ENCODE data around the gene NHSL1.
A peak's percentile ranks its signal among the peaks of the same experiment; 100 is the strongest.

The NHSL1 gene

GRCh38 chr6:138499303-138500018 is at the start of gene NHSL1:
NHSL1 (minus strand) TSS chr6:138499494; CDS start chr6:138499290, 204 bp downstream.
- DNase-seq (ENCODE audit: low read depth), result peak; percentile 4

GRCh38 chr6:138546733-138547185 is 47.5 kb upstream of the NHSL1 start:
- no peak for DNase-seq (ENCODE audit: low read depth)

GRCh38 chr6:138545621-138545980 is 46.3 kb upstream of the NHSL1 start:
- DNase-seq (ENCODE audit: low read depth), result peak; percentile 16

- DNase-seq (ENCODE audit: low read depth), result no peak
These were observed 45.2 kb upstream of the NHSL1 start for GRCh38 chr6:138544501-138544900.

GRCh38 chr6:138543657-138544056 is 44.4 kb upstream of the NHSL1 start:
- DNase-seq (ENCODE audit: low read depth), result no peak

GRCh38 chr6:138541823-138542481 is 42.7 kb upstream of the NHSL1 start:
- peak; percentile 24 for DNase-seq (ENCODE audit: low read depth)

- peak; percentile 96 for DNase-seq (ENCODE audit: low read depth)
These were observed 41.2 kb upstream of the NHSL1 start for GRCh38 chr6:138540468-138540867.

- peak; percentile 14 for DNase-seq (ENCODE audit: low read depth)
These were observed 40.6 kb upstream of the NHSL1 start for GRCh38 chr6:138539876-138540275.

GRCh38 chr6:138538390-138539031 is 39.2 kb upstream of the NHSL1 start:
- DNase-seq (ENCODE audit: low read depth), result peak; percentile 87

GRCh38 chr6:138537106-138537505 is 37.8 kb upstream of the NHSL1 start:
- DNase-seq (ENCODE audit: low read depth), result peak; percentile 91

- DNase-seq (ENCODE audit: low read depth), result no peak
These were observed 36.6 kb upstream of the NHSL1 start for GRCh38 chr6:138535728-138536455.

- DNase-seq (ENCODE audit: low read depth), result no peak
These were observed 34.4 kb upstream of the NHSL1 start for GRCh38 chr6:138533667-138534066.

- DNase-seq (ENCODE audit: low read depth), result no peak
These were observed 32.1 kb upstream of the NHSL1 start for GRCh38 chr6:138531387-138531786.

GRCh38 chr6:138529478-138529877 is 30.2 kb upstream of the NHSL1 start:
- DNase-seq (ENCODE audit: low read depth), result no peak

- DNase-seq (ENCODE audit: low read depth), result no peak
These were observed 29.7 kb upstream of the NHSL1 start for GRCh38 chr6:138528956-138529355.

- no peak for DNase-seq (ENCODE audit: low read depth)
These were observed 28.8 kb upstream of the NHSL1 start for GRCh38 chr6:138528137-138528536.

- DNase-seq (ENCODE audit: low read depth), result no peak
These were observed 28.3 kb upstream of the NHSL1 start for GRCh38 chr6:138527411-138528088.

GRCh38 chr6:138526822-138527235 is 27.5 kb upstream of the NHSL1 start:
- no peak for DNase-seq (ENCODE audit: low read depth)

- no peak for DNase-seq (ENCODE audit: low read depth)
These were observed 26.1 kb upstream of the NHSL1 start for GRCh38 chr6:138525355-138525754.

GRCh38 chr6:138524526-138524925 is 25.2 kb upstream of the NHSL1 start:
- DNase-seq (ENCODE audit: low read depth), result no peak

GRCh38 chr6:138523347-138524210 is 24.3 kb upstream of the NHSL1 start:
- no peak for DNase-seq (ENCODE audit: low read depth)
